ENCODE measurements around the gene CEP20. TPM values are rescaled to one million over a fixed set of nuclear protein-coding genes. Genes with fewer than 3 reads are reported as not detected.

Gene CEP20
- total RNA-seq, 1 experiment from 2014 or later, result 52.4 TPM

- TF ChIP-seq CTCF (IDR thresholded peaks at IDR 0.05; ENCODE audit: unreplicated experiment), result no peak
- Mint-ChIP-seq H3K4me3 (ENCODE audit: low read depth, unreplicated experiment) (no peak overlapping the region), H3K36me3 (ENCODE audit: insufficient read depth, unreplicated experiment) (no peaks in the 10 kb centered on the region), H3K27ac (ENCODE audit: unreplicated experiment) (no peak overlapping the region), H3K4me1 (ENCODE audit: low read depth, unreplicated experiment) (no peaks in the 10 kb centered on the region), H3K27me3 (ENCODE audit: unreplicated experiment) (peaks cover 28% of the 10 kb centered on the region), H3K9me3 (ENCODE audit: low read depth, unreplicated experiment) (no peaks in the 10 kb centered on the region)
- no TSS peak for BruUV-seq (replicated peaks)
- intact Hi-C loops (cut with micrococcal nuclease; ENCODE audit: unreplicated experiment), result no loop called here
- CTCF ChIA-PET, result interaction anchor here (0.7 to 0.8 kb wide), 3 partner anchors 21 to 57 kb away, joined by 3 to 4 read pairs (median 4); no protein-coding TSS in a partner anchor
- DNase-seq, result no peak
These were observed 53.9 kb downstream of the CEP20 start for GRCh38 chr16:15834502-15834901.

- Mint-ChIP-seq H3K4me3 (ENCODE audit: low read depth, unreplicated experiment) (no peak overlapping the region), H3K9me3 (ENCODE audit: low read depth, unreplicated experiment) (no peaks in the 10 kb centered on the region), H3K36me3 (ENCODE audit: insufficient read depth, unreplicated experiment) (no peaks in the 10 kb centered on the region), H3K27ac (ENCODE audit: unreplicated experiment) (no peak overlapping the region), H3K27me3 (ENCODE audit: unreplicated experiment) (peaks cover 34% of the 10 kb centered on the region), H3K4me1 (ENCODE audit: low read depth, unreplicated experiment) (no peaks in the 10 kb centered on the region)
- DNase-seq, result no peak
- CTCF ChIA-PET, result no interaction called here
- intact Hi-C loops (cut with micrococcal nuclease; ENCODE audit: unreplicated experiment), result no loop called here
- no TSS peak for BruUV-seq (replicated peaks)
- TF ChIP-seq CTCF (IDR thresholded peaks at IDR 0.05; ENCODE audit: unreplicated experiment), result no peak
These were observed 54.9 kb downstream of the CEP20 start for GRCh38 chr16:15833541-15833940.

GRCh38 chr16:15832241-15832640 lies 56.2 kb downstream of the CEP20 start:
- Mint-ChIP-seq H3K4me1 (ENCODE audit: low read depth, unreplicated experiment) (no peaks in the 10 kb centered on the region), H3K9me3 (ENCODE audit: low read depth, unreplicated experiment) (no peaks in the 10 kb centered on the region), H3K4me3 (ENCODE audit: low read depth, unreplicated experiment) (no peak overlapping the region), H3K27ac (ENCODE audit: unreplicated experiment) (no peak overlapping the region), H3K27me3 (ENCODE audit: unreplicated experiment) (peaks cover 36% of the 10 kb centered on the region), H3K36me3 (ENCODE audit: insufficient read depth, unreplicated experiment) (no peaks in the 10 kb centered on the region)
- no peak for TF ChIP-seq CTCF (IDR thresholded peaks at IDR 0.05; ENCODE audit: unreplicated experiment)
- DNase-seq, result no peak
- BruUV-seq (replicated peaks), result no TSS peak
- intact Hi-C loops (cut with micrococcal nuclease; ENCODE audit: unreplicated experiment), result no loop called here
- CTCF ChIA-PET, result interaction anchor here (0.6 kb wide), 1 partner anchor 15 kb away, joined by 3 read pairs; no protein-coding TSS in a partner anchor

GRCh38 chr16:15830832-15831451 lies 57.5 kb downstream of the CEP20 start:
- CTCF ChIA-PET, result no interaction called here
- no peak overlapping the region for H3K27ac Mint-ChIP-seq (ENCODE audit: unreplicated experiment)
- no peak for DNase-seq

More at GRCh38 chr16:15830832-15831451, 57.5 kb downstream of the CEP20 start:
- H3K4me1 Mint-ChIP-seq (ENCODE audit: low read depth, unreplicated experiment), result no peaks in the 10 kb centered on the region
- no peak overlapping the region for H3K4me3 Mint-ChIP-seq (ENCODE audit: low read depth, unreplicated experiment)
- no TSS peak for BruUV-seq (replicated peaks)
- intact Hi-C loops (cut with micrococcal nuclease; ENCODE audit: unreplicated experiment), result no loop called here
- no peaks in the 10 kb centered on the region for H3K36me3 Mint-ChIP-seq (ENCODE audit: insufficient read depth, unreplicated experiment)
- H3K9me3 Mint-ChIP-seq (ENCODE audit: low read depth, unreplicated experiment), result no peaks in the 10 kb centered on the region
- H3K27me3 Mint-ChIP-seq (ENCODE audit: unreplicated experiment), result peaks cover 36% of the 10 kb centered on the region
- no peak for TF ChIP-seq CTCF (IDR thresholded peaks at IDR 0.05; ENCODE audit: unreplicated experiment)
